ENCODE data around the gene CRIP1.

GRCh38 chr14:105450123-105450505 is 36.6 kb upstream of the CRIP1 start:
- TF ChIP-seq GATA2 (IDR thresholded peaks at IDR 0.05; ENCODE audit: low read depth, low read length) (no peak), GATA3 (IDR thresholded peaks at IDR 0.05; ENCODE audit: low read depth, low read length) (no peak)
